SK-N-MC (cell line): ENCODE results near the gene ESYT1.

Experiments used
- DNase-seq: peaks from one replicate; pipeline ENCODE4 v3.0.0-alpha.2; 2011; ENCODE audit warnings: low read depth, low spot score
- H3K27ac ChIP-seq: fragments of 200-600 bp; sonication (generic); 2 replicates; pipeline ENCODE4 v1.5.1; 2016; ENCODE audit warnings: mixed run types
- H3K36me3 ChIP-seq: fragments of 200-600 bp; sonication (generic); 2 replicates; pipeline ENCODE4 v1.6.1; 2017; ENCODE audit warnings: antibody characterized with exemption, low read length, mixed read lengths; ENCODE audit not compliant: insufficient read depth
- H3K4me3 ChIP-seq: fragments of 200-600 bp; sonication (generic); 2 replicates; pipeline ENCODE4 v1.5.1; 2016
- H3K9ac ChIP-seq: fragments of 200-600 bp; sonication (generic); 2 replicates; pipeline ENCODE4 v1.8.0; 2017; ENCODE audit warnings: mixed run types, mixed read lengths; ENCODE audit not compliant: insufficient read length
- H3K9me3 ChIP-seq: fragments of 200-600 bp; sonication (generic); 2 replicates; pipeline ENCODE4 v1.6.1; 2017; ENCODE audit warnings: low read depth, mild to moderate bottlenecking, antibody characterized with exemption, low read length, moderate library complexity, mixed read lengths
- EZH2 ChIP-seq: fragments of 200-600 bp; sonication (generic); IDR thresholded peaks from one replicate; pipeline ENCODE4 v1.6.1; 2017; ENCODE audit warnings: antibody characterized with exemption
- FOXP2 ChIP-seq: optimal IDR thresholded peaks from 2 replicates; pipeline ENCODE3; 2011; ENCODE audit warnings: mild to moderate bottlenecking, moderate library complexity; ENCODE audit not compliant: insufficient read depth; ENCODE audit errors: extremely low read length, control extremely low read depth
- POLR2AphosphoS5 ChIP-seq: IDR thresholded peaks from 2 replicates; pipeline ENCODE4 v1.6.1; 2012; ENCODE audit warnings: mild to moderate bottlenecking, low read depth, low read length, borderline replicate concordance

The ESYT1 gene

DNA sequence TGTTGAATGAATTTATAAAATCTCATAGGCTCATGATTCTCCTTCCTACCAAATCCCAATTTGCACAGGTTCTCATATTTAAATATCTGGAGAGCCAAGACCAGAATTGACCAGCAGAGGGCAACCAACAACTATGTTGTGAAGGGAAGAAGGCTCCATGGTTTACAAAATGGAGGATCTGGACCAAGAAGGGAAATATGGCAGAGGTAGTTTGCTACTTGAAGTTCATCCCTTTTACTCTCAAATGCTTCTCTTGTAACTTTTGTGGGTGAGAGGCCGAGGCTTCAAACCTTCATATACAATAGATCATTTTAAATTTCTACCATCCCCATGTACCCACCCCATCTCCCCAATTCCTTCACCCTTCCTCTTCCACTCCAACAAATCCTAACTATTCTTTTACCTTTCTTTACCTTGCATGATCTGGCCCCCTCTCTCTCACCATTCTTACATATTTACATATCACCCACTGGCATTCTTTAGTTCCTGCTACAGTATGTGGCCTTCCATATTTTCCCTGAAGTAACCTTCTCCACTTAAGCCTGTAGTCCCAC is 65.0 kb downstream of the ESYT1 start:
- no peak overlapping the region for H3K4me3 ChIP-seq
- H3K9ac ChIP-seq, result no peak overlapping the region
- TF ChIP-seq EZH2, result no peak
- no peak for TF ChIP-seq FOXP2
- TF ChIP-seq POLR2AphosphoS5, result no peak
- H3K9me3 ChIP-seq, result no peaks in the 10 kb centered on the region
- no peaks in the 10 kb centered on the region for H3K36me3 ChIP-seq
- DNase-seq, result peak; percentile 79
- no peak overlapping the region for H3K27ac ChIP-seq
